AG09319 (cell line): Measurements from ENCODE around the gene GUCD1.

Experiments
- DNase-seq: peaks from one replicate; pipeline ENCODE4 v3.0.0-alpha.2; 2010; ENCODE audit warnings: low read depth; ENCODE audit errors: extremely low read depth
- CTCF ChIP-seq: IDR thresholded peaks from 2 replicates; pipeline ENCODE4 v1.5.1; 2011; ENCODE audit warnings: low read depth, mild to moderate bottlenecking, inconsistent platforms, low read length, moderate library complexity

The GUCD1 gene

GRCh38 chr22:24502034-24502433 is 52.9 kb downstream of the GUCD1 start:
- DNase-seq = no peak
- TF ChIP-seq CTCF = no peak

GRCh38 chr22:24501301-24502005 is 53.5 kb downstream of the GUCD1 start:
- no peak for TF ChIP-seq CTCF
- DNase-seq = no peak

GRCh38 chr22:24500277-24500820 is 54.6 kb downstream of the GUCD1 start:
- no peak for TF ChIP-seq CTCF
- DNase-seq = no peak

- no peak for DNase-seq
- TF ChIP-seq CTCF = no peak
Observed at GRCh38 chr22:24499706-24500276, 55.1 kb downstream of the GUCD1 start.

- no peak for TF ChIP-seq CTCF
- no peak for DNase-seq
Observed at GRCh38 chr22:24498824-24499223, 56.1 kb downstream of the GUCD1 start.

GRCh38 chr22:24497841-24498258 is 57.1 kb downstream of the GUCD1 start:
- DNase-seq = no peak
- TF ChIP-seq CTCF = no peak

GRCh38 chr22:24496661-24497060 is 58.3 kb downstream of the GUCD1 start:
- no peak for TF ChIP-seq CTCF
- DNase-seq = no peak
